HAP-1 (cell line): Measurements from ENCODE around the gene RAB17.

Experiments
- DNase-seq, 2 experiments: peaks; one replicate each; pipeline ENCODE4 v3.0.0-alpha.2; 2016 to 2020; ENCODE audit warnings: low spot score in 2 of 2
- H3K27me3 ChIP-seq: fragments of 250-450 bp; sonication (Bioruptor Pico); 2 replicates; pipeline ENCODE4 v1.5.1; 2020; ENCODE audit warnings: low read depth, mild to moderate bottlenecking, moderate library complexity
- H3K36me3 ChIP-seq: fragments of 250-450 bp; sonication (Bioruptor Pico); replicated peaks from 2 replicates; pipeline ENCODE4 v1.5.1; 2020; ENCODE audit warnings: mild to moderate bottlenecking
- H3K4me1 ChIP-seq: fragments of 250-450 bp; sonication (Bioruptor Pico); 2 replicates; pipeline ENCODE4 v1.5.1; 2020; ENCODE audit warnings: mild to moderate bottlenecking
- H3K4me3 ChIP-seq: fragments of 250-450 bp; sonication (Bioruptor Pico); 2 replicates; pipeline ENCODE4 v1.5.1; 2020; ENCODE audit warnings: mild to moderate bottlenecking, moderate library complexity
- H3K9me3 ChIP-seq: fragments of 250-450 bp; sonication (Bioruptor Pico); 2 replicates; pipeline ENCODE4 v1.5.1; 2020; ENCODE audit warnings: mild to moderate bottlenecking, moderate library complexity
- in situ Hi-C: fragments of 300-500 bp; cut with MboI; formaldehyde crosslinking; loops from 3 replicates; pipeline ENCODE4 v1.14.3; 2020; ENCODE audit warnings: low sequenced_read_pairs, inconsistent platforms, mixed read lengths

Gene RAB17, protein sequence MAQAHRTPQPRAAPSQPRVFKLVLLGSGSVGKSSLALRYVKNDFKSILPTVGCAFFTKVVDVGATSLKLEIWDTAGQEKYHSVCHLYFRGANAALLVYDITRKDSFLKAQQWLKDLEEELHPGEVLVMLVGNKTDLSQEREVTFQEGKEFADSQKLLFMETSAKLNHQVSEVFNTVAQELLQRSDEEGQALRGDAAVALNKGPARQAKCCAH

DNA sequence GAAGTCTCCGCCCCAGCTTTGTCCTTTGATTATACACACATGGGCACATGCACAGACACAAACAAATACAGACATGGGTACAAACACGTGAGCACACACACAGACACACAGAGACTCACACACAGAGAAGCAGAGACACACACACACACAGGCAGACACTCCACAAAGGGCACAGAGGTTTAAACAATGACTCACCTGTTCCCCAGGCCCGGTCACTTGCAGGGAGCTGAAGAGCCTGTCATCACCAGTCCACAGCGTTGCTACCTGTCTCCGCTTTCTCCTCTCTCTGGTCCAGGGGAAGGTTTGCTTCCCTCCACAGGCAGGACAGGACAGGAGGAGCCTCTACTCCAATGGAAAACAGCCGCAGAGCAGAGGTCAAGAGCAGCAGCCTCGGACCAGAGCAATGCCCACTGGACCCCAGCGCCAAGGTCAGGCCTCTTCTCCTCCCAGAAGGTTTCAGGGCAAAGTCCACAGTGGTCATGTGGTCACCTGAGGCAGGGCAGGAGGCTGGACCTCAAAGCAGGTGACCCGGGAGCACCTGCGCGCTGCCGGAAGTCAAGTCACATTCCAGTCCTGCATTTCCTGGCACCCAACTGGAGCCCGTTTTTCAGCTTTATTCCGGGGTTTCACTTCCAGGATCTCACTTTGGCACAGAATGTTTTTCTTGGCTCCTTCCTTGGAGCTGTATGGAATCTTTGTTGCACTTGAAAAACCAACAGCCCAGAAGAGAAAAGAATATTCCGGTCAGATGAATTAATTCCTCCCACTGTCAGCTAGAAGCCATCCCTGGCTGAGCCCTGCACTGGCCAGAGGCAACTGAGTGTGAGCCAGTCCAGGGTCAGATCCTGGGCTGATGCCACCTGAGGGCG is at the start of gene RAB17:
TSS of gene RAB17 (minus strand) at position 463 of the 869 bp plus-strand sequence. CDS start 4,580 bp downstream, outside the sequence.
- no peak for DNase-seq
- no peaks in the 10 kb centered on the region for H3K4me1 ChIP-seq
- no peaks in the 10 kb centered on the region for H3K9me3 ChIP-seq
- H3K27me3 ChIP-seq = no peaks in the 10 kb centered on the region; the same call in 1 of the 2 replicates
- in situ Hi-C loops = no loop called here
- no peaks in the 10 kb centered on the region for H3K36me3 ChIP-seq
- no peak within 1 kb of the TSS for H3K4me3 ChIP-seq

DNA sequence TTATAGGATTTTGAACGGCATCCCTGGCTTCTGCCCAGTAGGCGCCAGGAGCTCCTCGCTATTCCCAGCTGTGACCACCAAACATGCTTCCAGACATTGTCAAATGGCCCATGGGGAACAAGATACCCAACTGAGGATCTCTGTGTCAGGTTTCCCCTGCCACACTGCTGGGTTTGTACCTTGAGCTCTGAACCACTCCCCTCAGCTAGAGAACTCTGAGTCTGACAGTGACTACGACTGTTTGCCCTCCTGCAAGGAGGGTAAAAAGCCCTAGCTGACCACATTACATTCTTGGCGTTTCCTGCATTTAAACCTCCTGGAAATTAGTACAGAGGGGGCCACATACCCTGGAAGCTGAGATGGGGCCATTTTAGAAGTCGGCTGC is 49.3 kb upstream of the RAB17 start:
- Histone ChIP-seq H3K4me3 (no peak overlapping the region), H3K27me3 (no peaks in the 10 kb centered on the region), H3K9me3 (no peaks in the 10 kb centered on the region), H3K4me1 (no peaks in the 10 kb centered on the region), H3K36me3 (no peaks in the 10 kb centered on the region)
- no peak for DNase-seq
- in situ Hi-C loops = no loop called here

GRCh38 chr2:237639052-237639835 is 48.7 kb upstream of the RAB17 start:
- H3K4me1 ChIP-seq = no peaks in the 10 kb centered on the region
- H3K9me3 ChIP-seq = no peaks in the 10 kb centered on the region
- H3K36me3 ChIP-seq = no peaks in the 10 kb centered on the region
- DNase-seq = no peak
- in situ Hi-C loops = no loop called here
- no peak overlapping the region for H3K4me3 ChIP-seq
- H3K27me3 ChIP-seq = no peaks in the 10 kb centered on the region

- in situ Hi-C loops = no loop called here
- DNase-seq = no peak
- H3K27me3 ChIP-seq = no peaks in the 10 kb centered on the region
- H3K4me1 ChIP-seq = no peaks in the 10 kb centered on the region
- H3K36me3 ChIP-seq = no peaks in the 10 kb centered on the region
- H3K9me3 ChIP-seq = no peaks in the 10 kb centered on the region
- no peak overlapping the region for H3K4me3 ChIP-seq
These were observed 47.6 kb upstream of the RAB17 start for GRCh38 chr2:237638176-237638575.

GRCh38 chr2:237637429-237638135 is 47.0 kb upstream of the RAB17 start:
- in situ Hi-C loops = no loop called here
- Histone ChIP-seq H3K27me3 (no peaks in the 10 kb centered on the region), H3K9me3 (no peaks in the 10 kb centered on the region), H3K36me3 (no peaks in the 10 kb centered on the region), H3K4me1 (no peaks in the 10 kb centered on the region), H3K4me3 (no peak overlapping the region)
- DNase-seq = no peak

DNA sequence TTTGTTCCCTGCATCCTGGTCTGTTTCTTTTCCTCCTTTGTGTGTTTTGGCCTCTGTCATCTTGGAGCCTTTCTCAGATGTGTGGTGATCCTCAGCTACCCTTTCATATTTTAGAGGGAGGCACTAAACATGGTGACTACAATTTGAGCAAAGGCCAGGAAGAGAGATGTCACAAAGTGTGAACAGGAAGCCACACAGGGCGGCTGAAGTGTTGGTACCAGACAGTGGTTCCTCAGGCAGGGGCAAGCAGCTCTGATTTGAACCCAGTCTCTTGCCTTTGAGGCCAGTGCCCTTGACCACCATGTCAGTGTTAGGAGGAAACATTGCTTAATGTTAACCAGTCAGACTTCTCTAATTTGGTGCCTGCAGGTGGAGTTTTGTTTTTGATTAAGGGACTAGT is 46.0 kb upstream of the RAB17 start:
- no peaks in the 10 kb centered on the region for H3K4me1 ChIP-seq
- H3K4me3 ChIP-seq = no peak overlapping the region
- no peak for DNase-seq
- in situ Hi-C loops = no loop called here
- no peaks in the 10 kb centered on the region for H3K9me3 ChIP-seq
- H3K27me3 ChIP-seq = no peaks in the 10 kb centered on the region
- H3K36me3 ChIP-seq = no peaks in the 10 kb centered on the region

DNA sequence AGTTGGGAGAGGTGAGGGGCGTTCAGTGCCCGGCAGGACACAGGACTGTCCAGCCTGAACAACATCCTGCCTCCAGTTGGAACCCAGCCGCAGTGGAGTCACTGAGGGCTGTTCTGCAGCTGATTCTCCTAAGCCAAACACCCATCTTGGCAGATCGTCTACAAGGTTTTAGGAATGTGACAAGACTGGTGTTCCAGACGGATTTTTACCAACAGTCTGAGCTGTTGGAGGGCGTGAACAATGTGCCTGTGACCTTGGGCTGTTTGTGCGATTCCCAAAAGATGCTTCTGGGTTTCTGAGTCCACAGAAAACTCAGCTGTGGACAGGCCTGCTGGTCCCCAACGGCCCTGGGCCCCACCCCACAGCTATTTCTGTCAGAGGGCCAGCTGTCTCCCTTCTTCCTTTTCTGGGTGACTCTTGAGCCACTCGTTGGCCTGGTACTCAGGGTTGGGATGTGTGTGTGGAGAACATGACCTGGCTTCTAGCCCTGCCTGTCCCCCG is 42.6 kb upstream of the RAB17 start:
- peaks cover 3% of the 10 kb centered on the region for H3K27me3 ChIP-seq
- H3K4me3 ChIP-seq = no peak overlapping the region
- in situ Hi-C loops = no loop called here
- H3K9me3 ChIP-seq = no peaks in the 10 kb centered on the region
- H3K4me1 ChIP-seq = no peaks in the 10 kb centered on the region; the same call in 1 of the 2 replicates
- H3K36me3 ChIP-seq = no peaks in the 10 kb centered on the region
- DNase-seq = no peak

DNA sequence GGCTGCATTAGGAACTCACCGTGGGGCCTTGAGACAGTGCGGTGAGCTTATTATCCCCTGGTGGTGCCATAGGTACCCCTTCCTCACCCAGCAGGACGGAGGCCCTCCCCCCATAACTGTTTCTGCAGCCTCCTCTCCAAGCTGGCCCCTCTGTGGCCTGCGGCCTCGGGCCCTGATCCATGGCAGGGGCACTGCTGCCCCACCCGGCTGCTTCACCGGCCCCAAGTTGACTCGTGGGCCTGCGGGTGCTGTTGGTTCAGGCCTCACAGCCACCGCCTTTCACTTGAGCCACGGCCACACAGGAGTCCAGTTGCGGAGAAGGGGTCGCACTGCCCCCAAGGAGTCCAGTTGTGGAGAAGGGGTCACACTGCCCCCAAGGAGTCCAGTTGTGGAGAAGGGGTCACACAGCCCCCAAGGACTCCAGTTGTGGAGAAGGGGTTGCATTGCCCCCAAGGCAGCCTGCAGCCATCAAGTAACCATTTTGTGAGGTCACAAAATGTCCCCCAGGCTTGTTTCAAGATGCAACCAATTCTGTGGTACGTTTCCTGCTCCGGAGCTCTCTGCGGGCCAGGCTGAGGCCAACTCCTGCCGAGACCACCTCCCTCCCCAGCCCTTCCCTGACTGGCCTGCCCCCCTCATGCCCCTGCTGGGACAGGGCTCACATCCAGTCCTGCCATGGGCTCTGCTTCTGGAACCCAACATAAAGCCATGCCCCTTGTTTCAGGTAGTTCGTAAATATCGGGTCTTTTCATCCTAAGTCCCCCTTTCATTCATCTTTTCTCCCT is 41.5 kb upstream of the RAB17 start:
- no peak for DNase-seq
- H3K4me3 ChIP-seq = no peak overlapping the region
- H3K36me3 ChIP-seq = no peaks in the 10 kb centered on the region
- H3K9me3 ChIP-seq = no peaks in the 10 kb centered on the region
- in situ Hi-C loops = no loop called here
- no peaks in the 10 kb centered on the region; the same call in 1 of the 2 replicates for H3K4me1 ChIP-seq
- H3K27me3 ChIP-seq = peaks cover 4% of the 10 kb centered on the region

- Histone ChIP-seq H3K27me3 (peaks cover 7% of the 10 kb centered on the region), H3K4me1 (no peaks in the 10 kb centered on the region; the same call in 1 of the 2 replicates), H3K36me3 (no peaks in the 10 kb centered on the region), H3K4me3 (no peak overlapping the region), H3K9me3 (no peaks in the 10 kb centered on the region)
- in situ Hi-C loops = no loop called here
- no peak for DNase-seq
These were observed 40.7 kb upstream of the RAB17 start for GRCh38 chr2:237631007-237631785.

DNA sequence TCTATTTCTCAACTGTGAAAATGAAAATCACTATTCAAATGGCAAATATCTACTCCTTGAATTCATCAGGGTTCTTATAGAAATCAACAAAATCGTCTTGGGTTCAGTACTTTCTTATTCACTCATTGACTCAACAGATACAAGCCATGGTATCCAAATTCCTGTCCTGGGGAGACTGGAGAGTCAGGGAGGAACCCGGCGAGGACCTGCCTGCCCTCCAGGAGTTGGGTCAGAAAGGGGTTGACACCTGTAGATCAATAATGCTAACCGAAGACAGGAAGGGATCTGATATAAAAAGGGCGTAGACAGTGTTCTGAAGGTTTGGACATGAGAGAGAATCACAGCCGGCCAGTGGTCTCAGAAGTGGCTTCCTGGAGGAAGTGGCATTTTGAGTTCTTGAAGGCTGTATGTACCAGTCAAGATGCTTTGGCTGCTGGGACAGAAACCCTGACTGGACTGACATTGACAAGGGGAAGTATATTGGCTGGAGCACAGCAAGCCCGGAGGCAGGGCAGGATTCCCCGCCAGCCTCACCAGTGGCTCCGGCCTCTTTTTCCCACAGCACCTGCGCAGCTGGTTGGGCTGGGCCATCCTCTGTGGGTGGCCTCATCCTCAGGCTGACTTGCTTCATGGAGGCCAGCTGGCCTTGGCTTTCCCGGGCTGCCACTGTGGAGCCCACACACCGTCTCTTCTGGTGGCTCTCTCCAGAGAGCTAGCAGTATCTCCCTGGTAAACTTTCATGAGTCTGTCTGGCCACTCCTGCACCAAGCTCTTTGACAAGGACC is 39.9 kb upstream of the RAB17 start:
- no peak for DNase-seq
- Histone ChIP-seq H3K4me3 (no peak overlapping the region), H3K27me3 (peaks cover 7% of the 10 kb centered on the region), H3K36me3 (no peaks in the 10 kb centered on the region), H3K9me3 (no peaks in the 10 kb centered on the region), H3K4me1 (no peaks in the 10 kb centered on the region; the same call in 1 of the 2 replicates)
- in situ Hi-C loops = no loop called here

DNA sequence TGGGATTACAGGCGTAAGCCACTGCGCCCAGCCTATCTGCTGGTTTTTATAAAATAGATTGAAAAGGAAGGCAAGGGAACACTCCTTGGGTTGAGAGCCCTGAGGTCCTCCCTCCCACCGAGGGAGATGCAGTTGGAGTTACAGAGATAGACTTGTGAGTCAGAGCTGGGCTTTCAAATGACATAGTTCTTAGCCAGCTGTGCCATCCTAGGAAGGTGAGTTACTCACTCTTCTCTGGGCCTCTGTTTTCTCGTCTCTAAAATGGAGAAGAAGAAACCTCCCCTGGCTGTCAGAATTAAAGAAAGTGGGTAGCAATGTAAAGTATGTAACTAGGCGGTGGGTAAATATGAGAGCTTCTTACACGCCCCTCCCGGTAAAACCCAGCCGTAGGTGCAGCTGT is 39.2 kb upstream of the RAB17 start:
- DNase-seq = no peak
- Histone ChIP-seq H3K27me3 (peaks cover 8% of the 10 kb centered on the region), H3K9me3 (no peaks in the 10 kb centered on the region), H3K36me3 (no peaks in the 10 kb centered on the region), H3K4me3 (no peak overlapping the region), H3K4me1 (no peaks in the 10 kb centered on the region; the same call in 1 of the 2 replicates)
- in situ Hi-C loops = no loop called here
